ENCODE measurements around the gene STK11. TPM values are rescaled to one million over a fixed set of nuclear protein-coding genes. Genes with fewer than 3 reads are reported as not detected.
A peak's percentile ranks its signal among the peaks of the same experiment; 100 is the strongest.

STK11 gene
- total and polyA plus RNA-seq, 2 experiments from 2014 or later: 19.4 to 96.5 TPM

DNA sequence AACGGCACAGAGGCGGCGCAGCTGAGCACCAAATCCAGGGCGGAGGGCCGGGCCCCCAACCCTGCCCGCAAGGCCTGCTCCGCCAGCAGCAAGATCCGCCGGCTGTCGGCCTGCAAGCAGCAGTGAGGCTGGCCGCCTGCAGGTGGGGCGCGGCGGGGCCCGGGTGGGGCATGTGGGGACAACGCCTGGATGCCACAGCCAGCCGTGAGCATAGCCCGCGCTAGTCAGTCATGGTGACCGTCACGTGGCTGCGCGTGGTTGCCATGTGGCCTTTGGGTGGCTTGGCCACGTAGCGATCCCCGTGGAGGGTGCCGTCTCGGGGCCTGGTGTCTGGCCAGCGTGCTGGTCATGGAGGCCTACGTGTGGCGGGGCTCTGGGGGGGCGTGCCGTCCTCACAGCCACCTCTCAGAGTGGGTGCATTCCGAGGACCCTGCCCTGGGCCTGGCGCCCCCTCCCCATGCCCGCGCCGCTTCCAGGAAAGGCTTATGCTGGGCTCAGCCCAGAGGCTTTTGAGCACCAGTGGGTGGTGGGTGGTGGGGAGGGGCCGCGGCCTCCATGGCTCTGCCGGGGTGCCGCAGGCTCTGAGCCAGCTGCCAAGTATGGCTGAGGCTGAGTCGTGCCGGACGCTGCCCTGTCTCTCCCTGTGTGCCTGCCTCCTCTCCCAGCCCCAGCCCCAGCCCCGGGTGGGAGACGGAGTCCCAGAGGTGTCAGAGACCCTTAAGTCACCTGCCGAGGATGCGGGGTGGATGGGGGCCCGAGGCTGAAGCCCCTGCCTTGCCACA, 21.1 kb downstream of the STK11 start (continued):
- TF ChIP-seq REST (IDR thresholded peaks at IDR 0.05; ENCODE audit: unreplicated experiment) (no peak), STAT1 (IDR thresholded peaks at IDR 0.05; ENCODE audit: unreplicated experiment) (no peak)

GRCh38 chr19:1227304-1228054, 21.9 kb downstream of the STK11 start:
- no peak overlapping the region for H3K4me3 Mint-ChIP-seq
- no peaks in the 10 kb centered on the region for H3K9me2 ChIP-seq (ENCODE audit: insufficient read depth)
- H3K36me3 Mint-ChIP-seq (ENCODE audit: low read depth): peaks cover 7% of the 10 kb centered on the region
- peaks cover 7% of the 10 kb centered on the region for H3K27me3 Mint-ChIP-seq (ENCODE audit: insufficient read depth, low read depth, poor library complexity)
- 0 out of 2 replicates have a peak overlapping the region, but pooled peaks have one; percentile 55 for H3K27ac ChIP-seq (ENCODE audit: low read depth)
- H3K9me3 Mint-ChIP-seq: no peaks in the 10 kb centered on the region
- no peak overlapping the region for H2AFZ ChIP-seq
- DNase-seq (ENCODE audit: low spot score) (no peak), ATAC-seq (peak; percentile 1; the same call in 2 of the 3 replicates)
- no peak overlapping the region for H3K27ac Mint-ChIP-seq
- no peak for TF ChIP-seq CREB1 (CRISPR knock-in tag; IDR thresholded peaks at IDR 0.05; ENCODE audit: low read depth)
- peak; percentile 8; the same call in 1 of the 2 replicates for TF ChIP-seq POLR2AphosphoS5 (IDR thresholded peaks at IDR 0.05; ENCODE audit: low read depth)
- no peak for TF ChIP-seq STAT1 (IDR thresholded peaks at IDR 0.05; ENCODE audit: unreplicated experiment)
- no peak overlapping the region for H3K4me2 ChIP-seq
- H3K4me1 Mint-ChIP-seq: no peaks in the 10 kb centered on the region
- H3K27me3 ChIP-seq (ENCODE audit: insufficient read depth): no peaks in the 10 kb centered on the region
- H3K4me3 ChIP-seq: no peak overlapping the region
- H4K20me1 ChIP-seq (replicated peaks; ENCODE audit: insufficient read depth): peaks cover 4% of the 10 kb centered on the region
- H3K4me1 ChIP-seq (ENCODE audit: insufficient read depth): no peaks in the 10 kb centered on the region
- 0 out of 2 replicates have a peak, but pooled peaks cover 6% of the 10 kb centered on the region for H3K79me2 ChIP-seq (replicated peaks; ENCODE audit: insufficient read depth)
- H3F3A ChIP-seq (replicated peaks; ENCODE audit: low read depth): peaks cover 23% of the 10 kb centered on the region; the same call in 1 of the 2 replicates
- H3K36me3 ChIP-seq (ENCODE audit: insufficient read depth): no peaks in the 10 kb centered on the region

DNA sequence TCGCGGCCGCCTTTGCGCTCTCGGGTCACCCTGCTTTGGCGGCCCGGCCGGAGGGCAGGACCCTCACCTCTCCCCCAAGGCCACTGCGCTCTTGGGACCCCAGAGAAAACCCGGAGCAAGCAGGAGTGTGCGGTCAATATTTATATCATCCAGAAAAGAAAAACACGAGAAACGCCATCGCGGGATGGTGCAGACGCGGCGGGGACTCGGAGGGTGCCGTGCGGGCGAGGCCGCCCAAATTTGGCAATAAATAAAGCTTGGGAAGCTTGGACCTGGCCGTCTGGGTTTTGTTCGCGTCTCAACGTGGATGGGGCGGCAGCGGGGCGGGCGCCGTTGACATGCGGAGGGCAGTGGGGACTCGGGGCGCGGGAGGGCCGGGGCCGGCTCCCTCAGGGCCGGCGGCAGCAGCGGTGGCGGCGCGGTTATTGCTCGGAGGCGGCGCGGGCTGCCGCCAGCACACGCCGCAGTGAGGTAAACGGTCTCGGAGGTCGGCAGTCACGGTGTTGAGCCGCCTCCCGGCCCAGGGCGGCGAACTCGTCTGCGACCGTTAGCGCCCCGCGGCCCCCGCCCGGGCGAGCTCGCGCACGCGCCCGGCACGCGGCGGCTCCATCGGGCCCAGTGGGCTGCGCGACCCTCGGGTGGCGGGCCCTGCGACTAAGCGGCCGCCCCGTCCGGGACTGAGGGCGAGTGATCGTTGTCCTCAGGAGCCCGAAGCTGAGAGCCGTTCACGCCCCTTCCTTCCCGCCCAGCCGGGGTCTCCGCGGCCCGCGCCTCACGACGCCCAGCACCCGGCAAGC, 22.8 kb downstream of the STK11 start:
- TF ChIP-seq CREB1 (CRISPR knock-in tag; IDR thresholded peaks at IDR 0.05; ENCODE audit: low read depth) (no peak), ZNF114 (CRISPR knock-in tag; IDR thresholded peaks at IDR 0.05) (no peak), JUNB (IDR thresholded peaks at IDR 0.05; ENCODE audit: unreplicated experiment) (no peak), REST (IDR thresholded peaks at IDR 0.05; ENCODE audit: unreplicated experiment) (no peak)
- Histone ChIP-seq H3K79me2 (replicated peaks; ENCODE audit: insufficient read depth) (0 out of 2 replicates have a peak, but pooled peaks cover 4% of the 10 kb centered on the region), H3F3A (replicated peaks; ENCODE audit: low read depth) (peaks cover 26% of the 10 kb centered on the region; the same call in 1 of the 2 replicates), H3K27me3 (ENCODE audit: insufficient read depth) (no peaks in the 10 kb centered on the region), H3K36me3 (ENCODE audit: insufficient read depth) (no peaks in the 10 kb centered on the region), H4K20me1 (replicated peaks; ENCODE audit: insufficient read depth) (peaks cover 4% of the 10 kb centered on the region), H2AFZ (no peak overlapping the region), H3K4me3 (no peak overlapping the region), H3K4me1 (ENCODE audit: insufficient read depth) (no peaks in the 10 kb centered on the region), H3K27ac (ENCODE audit: low read depth) (0 out of 2 replicates have a peak overlapping the region, but pooled peaks have one; percentile 55), H3K4me2 (no peak overlapping the region), H3K9me2 (ENCODE audit: insufficient read depth) (no peaks in the 10 kb centered on the region)
- Mint-ChIP-seq H3K27me3 (ENCODE audit: insufficient read depth, low read depth, poor library complexity) (peaks cover 5% of the 10 kb centered on the region), H3K36me3 (ENCODE audit: low read depth) (peaks cover 8% of the 10 kb centered on the region), H3K4me1 (no peaks in the 10 kb centered on the region), H3K9me3 (no peaks in the 10 kb centered on the region), H3K27ac (no peak overlapping the region), H3K4me3 (no peak overlapping the region)
- DNase-seq (ENCODE audit: low spot score) (peak; percentile 66), ATAC-seq (no peak; the same call in 1 of the 3 replicates)

All from GM23338 (cell line).